NCI-H460 (cell line): ENCODE data around the gene PROSER2. TPM values are rescaled to one million over a fixed set of nuclear protein-coding genes. Genes with fewer than 3 reads are reported as not detected.
"Not testable (repeated sequence)": the region's sequence is repeated elsewhere in the genome, so short reads cannot be mapped to it uniquely, and the experiment has no call there.

Source experiments
- DNase-seq: peaks from one replicate; pipeline ENCODE4 v3.0.0-alpha.2; 2016; ENCODE audit warnings: low read depth; ENCODE audit errors: extremely low read depth
- total RNA-seq: library from RNA; depleted of rRNA; stranded (reverse); fragments of >200 nt; shearing (Covaris generic); gene quantifications from 2 replicates; pipeline ENCODE4 v1.2.3, GENCODE V29; 2014

The PROSER2 gene
- total RNA-seq, 1 experiment from 2014 or later = 7.2 TPM

GRCh38 chr10:11830836-11831519, 7.8 kb downstream of the PROSER2 start:
- DNase-seq = no peak

GRCh38 chr10:11831520-11831951, 8.4 kb downstream of the PROSER2 start:
- DNase-seq = no peak

GRCh38 chr10:11832042-11832441, 8.9 kb downstream of the PROSER2 start:
- DNase-seq = no peak

GRCh38 chr10:11835061-11835460, 11.9 kb downstream of the PROSER2 start:
- DNase-seq = no peak

DNA sequence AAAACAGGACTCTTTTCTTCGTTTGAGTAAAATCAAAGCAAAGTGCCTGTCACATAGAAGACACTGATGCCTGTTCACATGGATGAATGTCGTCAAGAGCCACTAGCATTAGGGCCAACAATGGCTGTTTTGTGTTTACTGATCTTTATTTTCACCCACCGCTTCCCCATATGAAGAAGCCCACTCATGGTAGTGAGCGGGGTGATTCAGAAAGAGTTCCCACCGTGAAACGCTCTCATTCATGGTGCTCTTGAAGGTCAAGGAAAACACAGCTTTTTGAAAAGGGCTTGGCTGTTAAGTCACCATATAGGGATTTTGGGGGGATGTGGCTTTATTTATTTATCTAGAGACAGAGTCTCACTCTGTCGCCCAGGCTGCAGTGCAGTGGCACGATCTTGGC, 12.5 kb downstream of the PROSER2 start:
- no peak for DNase-seq

DNA sequence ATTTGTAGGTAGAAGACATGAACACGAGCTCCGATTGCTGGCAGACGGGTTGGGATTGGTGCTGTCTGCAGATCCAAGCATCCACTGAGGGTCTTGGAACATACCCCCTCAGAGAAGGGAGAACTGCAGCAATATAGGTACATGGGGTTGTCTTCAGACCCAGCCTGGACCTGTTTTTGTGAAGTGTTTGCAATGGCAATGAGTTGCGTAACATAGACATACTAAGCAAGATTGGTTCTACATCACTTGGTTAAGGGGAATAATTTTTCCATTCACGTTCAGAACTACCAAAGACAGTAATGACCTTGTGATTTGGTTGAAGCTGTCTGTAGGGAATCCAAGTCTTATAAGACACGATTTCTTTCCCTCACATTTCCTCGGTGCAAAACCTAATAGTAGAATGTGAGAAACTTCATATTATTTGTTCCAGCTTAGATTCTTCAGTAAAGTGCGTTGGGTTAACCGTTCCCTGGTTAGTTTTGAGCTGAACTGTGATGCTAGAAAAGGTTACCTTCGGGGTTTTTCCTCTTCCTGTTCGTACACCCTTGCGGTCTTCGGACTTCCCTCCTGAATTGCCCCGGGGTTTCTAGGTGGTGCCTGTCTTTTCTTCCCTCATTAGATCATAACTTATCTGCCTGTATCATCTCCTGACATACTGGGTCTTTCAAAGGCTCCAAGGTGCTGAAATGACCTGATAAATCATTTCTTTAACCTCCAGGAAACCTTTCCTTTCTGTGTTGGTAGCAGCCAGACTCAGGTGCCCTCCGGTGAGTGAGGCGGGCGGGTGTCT, 14.4 kb downstream of the PROSER2 start:
- no peak for DNase-seq

DNA sequence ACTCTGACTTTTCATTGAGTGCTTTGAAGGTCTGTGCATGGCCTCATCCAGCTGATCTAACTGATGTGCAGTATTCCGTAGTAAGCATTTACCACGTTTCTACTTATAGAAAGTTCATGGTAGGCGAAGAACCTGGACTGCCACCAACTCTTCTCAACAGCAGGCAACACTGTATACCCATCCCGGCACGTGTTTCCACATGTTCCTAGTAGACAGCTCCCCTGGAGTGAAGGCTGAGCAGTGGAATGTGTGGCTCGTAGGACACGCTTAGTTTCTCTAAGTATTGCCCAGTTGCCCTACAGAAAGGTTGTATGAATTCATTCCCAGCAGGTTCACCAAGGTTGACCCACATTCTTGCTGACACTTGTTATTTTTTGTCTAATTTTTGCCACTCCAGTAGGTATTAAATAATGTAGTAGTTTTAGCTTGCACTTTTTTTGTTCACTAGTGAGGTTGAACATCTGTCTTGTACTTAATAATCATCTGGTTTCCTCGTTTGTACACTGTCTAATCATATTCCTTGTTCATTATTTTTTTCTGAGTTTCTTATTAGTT, 15.2 kb downstream of the PROSER2 start:
- DNase-seq = no peak

GRCh38 chr10:11841375-11841774, 18.2 kb downstream of the PROSER2 start:
- DNase-seq = no peak

DNA sequence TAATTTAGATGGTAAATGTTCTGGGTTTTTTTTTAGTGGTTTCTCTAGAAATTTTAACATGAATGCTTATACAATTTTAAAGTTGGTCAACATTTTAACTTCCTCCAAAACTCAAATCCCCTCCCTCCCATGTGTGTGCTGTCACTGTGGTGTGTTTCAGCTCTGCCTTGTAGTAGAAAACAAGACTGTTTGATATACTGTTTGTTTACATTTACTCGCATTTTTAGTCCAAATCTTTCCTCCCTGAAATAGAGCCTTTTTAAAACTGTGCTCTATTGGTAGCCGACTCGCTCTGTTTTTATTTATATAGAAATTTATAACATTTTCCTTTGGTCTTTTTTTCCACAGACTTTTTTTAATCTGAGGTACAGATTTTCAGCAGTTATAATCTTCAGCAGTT, 19.3 kb downstream of the PROSER2 start:
- no peak for DNase-seq

DNA sequence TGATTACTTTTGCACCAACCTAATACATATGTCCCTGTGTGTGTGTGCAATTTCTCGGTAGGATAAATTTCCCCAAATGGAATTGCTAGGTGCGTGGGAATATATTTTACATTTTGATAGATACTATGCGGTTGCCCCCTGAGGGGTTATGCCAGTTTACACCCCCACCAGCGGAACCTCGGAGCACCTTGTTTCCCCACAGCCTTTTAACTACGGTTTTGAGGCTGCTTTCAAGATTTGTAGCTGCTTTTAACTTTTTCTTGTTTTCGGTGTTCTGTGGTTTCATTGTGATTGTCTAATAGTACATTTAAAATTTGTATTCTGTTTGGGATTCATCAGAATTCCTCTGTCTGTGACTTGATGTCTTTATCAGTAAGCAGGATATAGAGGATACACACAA, 22.0 kb downstream of the PROSER2 start:
- DNase-seq = no peak

DNA sequence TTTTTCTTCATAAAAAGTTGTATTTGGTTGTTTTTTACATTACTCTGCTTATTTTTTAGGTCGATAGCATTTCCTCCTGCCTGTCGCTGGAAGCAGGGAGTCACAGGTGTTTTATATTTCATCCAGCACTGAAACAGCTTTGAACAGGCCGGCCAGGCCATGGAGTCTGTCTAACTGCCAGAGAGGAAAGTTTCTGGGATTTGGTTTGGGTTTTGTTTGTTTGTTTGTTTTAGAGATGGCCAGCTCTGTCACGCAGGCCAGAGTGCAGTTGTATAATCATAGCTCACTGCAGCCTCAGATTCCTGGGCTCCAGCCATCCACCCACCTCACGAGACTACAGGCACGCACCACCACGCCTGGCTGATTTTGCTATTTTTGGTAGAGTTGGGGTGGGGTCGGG, 23.4 kb downstream of the PROSER2 start:
- DNase-seq = no peak

GRCh38 chr10:11849277-11849676, 26.1 kb downstream of the PROSER2 start:
- no peak for DNase-seq

GRCh38 chr10:11849911-11850310, 26.8 kb downstream of the PROSER2 start:
- no peak for DNase-seq

- no peak for DNase-seq
Measured at GRCh38 chr10:11851910-11852309, 28.8 kb downstream of the PROSER2 start.

GRCh38 chr10:11852637-11853036, 29.5 kb downstream of the PROSER2 start:
- not testable (repeated sequence) for DNase-seq

DNA sequence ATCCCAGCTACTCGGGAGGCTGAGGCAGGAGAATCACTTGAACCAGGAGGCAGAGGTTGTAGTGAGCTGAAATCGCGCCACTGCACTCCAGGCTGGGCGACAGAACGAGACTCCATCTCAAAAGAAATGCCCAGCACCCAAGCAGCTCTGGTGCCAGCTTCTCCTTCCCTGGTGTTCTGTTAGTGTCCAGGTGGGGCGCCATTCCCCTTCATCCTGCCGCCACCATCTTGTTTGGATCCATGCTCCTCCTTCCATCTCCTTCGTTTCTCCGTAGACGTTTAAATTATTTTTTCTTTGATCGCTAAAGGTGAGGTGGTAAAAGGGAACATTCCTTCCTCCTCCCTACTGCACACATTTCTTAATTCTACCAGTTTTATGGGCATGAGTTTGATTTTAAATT, 30.3 kb downstream of the PROSER2 start:
- DNase-seq = no peak

- no peak for DNase-seq
Measured at GRCh38 chr10:11854301-11854700, 31.1 kb downstream of the PROSER2 start.

DNA sequence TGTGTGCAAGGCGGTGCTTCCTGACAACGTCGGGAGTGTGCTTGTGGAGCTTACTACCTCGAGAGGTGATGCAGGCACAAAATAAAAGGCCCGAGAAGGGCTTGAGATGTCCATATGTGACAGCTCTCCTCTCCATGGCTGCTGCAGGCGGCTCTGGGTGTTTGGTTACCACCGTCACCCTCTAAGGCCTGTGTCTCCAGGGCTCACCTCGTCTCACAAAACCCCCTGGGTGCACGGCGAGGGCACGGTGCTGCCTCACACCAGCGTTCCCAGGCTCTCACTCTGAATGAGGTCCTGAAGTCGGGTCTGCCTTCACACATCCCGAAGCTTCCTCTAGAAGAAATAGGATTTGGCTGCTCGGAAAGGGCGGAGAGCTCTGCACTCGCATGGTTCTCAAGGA, 32.9 kb downstream of the PROSER2 start:
- DNase-seq = no peak

DNA sequence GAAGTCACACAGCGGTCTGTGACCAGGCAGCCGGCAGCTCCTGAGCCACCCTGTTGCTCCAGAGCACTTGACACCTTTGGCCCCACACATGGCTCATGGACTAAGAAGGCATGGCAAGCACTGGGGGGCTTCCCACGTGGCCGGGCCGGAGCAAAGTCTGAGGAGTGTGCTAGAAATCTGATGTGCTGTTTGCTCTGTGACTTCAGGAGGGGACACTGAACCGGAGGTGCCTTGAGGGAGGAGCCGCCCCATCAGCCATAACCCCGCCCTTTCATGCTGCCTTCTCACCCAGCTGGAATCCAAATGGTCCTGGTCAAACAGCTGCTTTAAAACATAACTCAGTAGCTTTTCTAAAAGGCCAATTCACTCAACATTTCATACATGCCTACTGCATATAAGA, 33.5 kb downstream of the PROSER2 start:
- no peak for DNase-seq

DNA sequence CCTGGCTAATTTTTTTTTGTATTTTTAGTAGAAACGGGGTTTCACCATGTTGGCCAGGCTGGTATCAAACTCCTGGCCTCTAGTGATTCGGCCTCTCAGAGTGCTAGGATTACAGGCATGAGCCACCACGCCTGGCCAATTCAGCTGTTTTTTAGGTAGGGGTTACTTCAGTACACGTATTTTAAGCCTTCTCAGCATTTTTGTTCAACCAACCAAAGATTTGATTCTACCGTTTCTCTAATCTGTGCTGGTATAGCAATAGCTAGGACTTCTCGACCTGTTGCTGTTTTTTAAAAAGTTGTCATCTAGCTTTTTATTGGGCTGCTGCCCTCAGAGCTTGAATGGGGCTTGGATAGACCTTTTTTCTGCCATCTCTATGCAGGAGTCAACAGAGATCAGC, 34.9 kb downstream of the PROSER2 start:
- DNase-seq = no peak

GRCh38 chr10:11861341-11861740, 38.2 kb downstream of the PROSER2 start:
- DNase-seq = no peak
